DMS53 treated with DMSO at 0.1 percent for 48 hours (cell line): ENCODE data around the gene MACROD2.

Experiments used
- DNase-seq: peaks from one replicate; lab custom pipeline; 2025; ENCODE audit not compliant: unreplicated experiment; lab: John Stamatoyannopoulos, UW

The MACROD2 gene

GRCh38 chr20:15288106-15288505, 1292.8 kb downstream of the MACROD2 start:
- DNase-seq = no peak

DNA sequence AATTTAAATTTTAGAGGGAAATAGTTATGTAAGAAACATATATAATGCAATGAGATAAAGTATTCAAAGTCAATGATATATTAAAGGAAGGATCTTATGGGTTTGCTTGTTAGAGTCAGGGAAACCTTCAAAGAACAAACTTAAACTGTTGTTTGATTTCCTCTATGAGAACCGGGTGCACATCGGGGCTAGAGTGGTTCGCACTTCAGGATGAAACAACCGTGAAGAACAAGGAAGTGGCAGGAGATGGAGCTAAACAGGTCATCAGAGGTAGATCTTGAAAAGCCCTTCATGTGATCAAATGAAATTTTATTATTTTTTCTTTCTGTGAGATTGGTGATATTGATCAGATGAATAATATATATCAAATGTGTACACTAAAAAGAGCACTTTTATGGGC, 1294.0 kb downstream of the MACROD2 start:
- peak; percentile 86 for DNase-seq

GRCh38 chr20:15292405-15292804, 1297.1 kb downstream of the MACROD2 start:
- DNase-seq = no peak

DNA sequence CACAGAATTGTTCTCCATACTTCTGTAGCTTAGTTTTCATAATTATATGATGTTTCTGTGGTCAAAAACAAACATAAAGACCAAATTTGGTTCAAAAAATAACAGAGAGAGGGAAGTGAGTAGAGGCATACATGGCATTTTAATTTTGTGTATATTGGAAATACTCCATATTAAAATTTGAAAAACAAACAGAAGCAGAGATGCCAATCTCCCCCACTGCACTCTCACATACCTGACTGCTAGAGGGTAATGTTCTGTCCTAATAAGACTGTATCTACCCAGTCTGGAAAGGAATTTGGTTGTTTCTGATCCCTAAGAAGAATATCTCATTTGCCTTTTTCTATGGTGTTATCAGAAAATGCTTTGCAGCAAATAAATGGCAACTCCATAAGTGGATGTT, 1301.1 kb downstream of the MACROD2 start:
- no peak for DNase-seq

DNA sequence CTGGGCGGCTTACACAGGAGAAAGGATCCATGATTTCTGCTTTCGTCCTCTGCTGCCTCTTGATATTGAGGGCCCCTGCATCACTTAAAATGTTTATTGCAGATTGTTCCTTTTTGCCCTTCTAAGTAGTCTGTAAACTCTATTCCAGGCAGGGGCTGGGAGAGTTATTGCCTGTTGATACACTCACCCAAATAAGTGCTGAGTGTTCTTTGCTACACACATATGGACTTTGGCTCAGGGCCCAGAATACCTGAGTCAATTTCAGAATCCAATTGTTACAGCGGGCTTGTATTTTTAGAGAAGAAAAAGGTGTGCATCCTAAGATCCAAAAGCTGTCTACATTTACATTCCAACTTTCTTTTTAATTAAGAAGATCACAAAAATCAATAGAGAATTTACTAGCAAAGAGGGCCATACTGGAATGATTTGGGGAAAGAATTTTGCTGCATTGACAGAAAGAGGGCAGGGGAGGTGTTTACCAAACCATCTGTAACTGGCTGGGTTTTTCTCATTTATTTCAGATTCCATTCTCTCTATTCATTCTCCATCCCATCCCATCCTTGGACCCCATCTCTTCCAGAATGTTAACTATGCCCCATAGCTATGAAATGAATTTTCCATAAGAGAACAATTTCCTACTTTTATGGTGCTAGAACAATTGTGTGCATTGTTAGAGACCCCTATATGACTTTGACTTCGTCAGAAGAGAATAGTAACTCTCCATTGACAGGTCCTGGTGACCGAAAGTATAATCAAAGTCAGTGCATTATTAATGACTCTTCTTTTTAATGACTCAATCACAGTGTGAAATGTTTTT, 1302.0 kb downstream of the MACROD2 start:
- DNase-seq = peak; percentile 9

- no peak for DNase-seq
Measured at GRCh38 chr20:15302075-15302474, 1306.8 kb downstream of the MACROD2 start.

GRCh38 chr20:15310361-15310760, 1315.0 kb downstream of the MACROD2 start:
- DNase-seq = no peak

GRCh38 chr20:15316556-15316955, 1321.2 kb downstream of the MACROD2 start:
- no peak for DNase-seq

DNA sequence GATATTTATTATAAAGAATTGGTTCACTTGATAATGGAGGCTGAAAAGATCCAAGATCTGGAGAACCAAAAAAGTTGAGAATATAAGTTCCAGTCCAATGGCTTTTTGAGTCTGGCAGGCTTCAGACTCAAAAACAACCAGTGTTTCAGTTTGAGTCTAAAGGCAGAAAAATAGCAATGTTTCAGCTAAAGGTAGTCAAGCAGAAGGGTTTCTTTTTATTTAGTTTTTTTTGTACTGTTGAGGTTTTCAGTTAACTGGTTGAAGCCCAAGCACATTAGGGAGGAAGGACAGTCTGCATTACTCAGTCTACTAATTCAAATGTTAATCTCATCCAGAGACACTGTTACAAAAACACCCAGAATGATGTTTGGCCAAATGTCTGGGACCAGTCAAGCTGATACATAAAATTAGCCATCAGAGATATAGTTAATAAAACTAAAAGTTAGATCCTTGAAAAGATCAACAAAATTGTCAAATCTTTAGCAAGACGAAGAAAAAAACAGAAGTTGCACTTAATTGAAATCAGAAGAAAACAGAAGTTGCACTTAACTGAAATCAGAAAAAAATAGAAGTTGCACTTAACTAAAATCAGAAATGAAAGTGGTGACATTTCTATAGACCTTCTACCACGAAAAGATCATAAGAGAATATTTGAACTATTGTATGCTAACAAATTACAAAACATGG, 1322.4 kb downstream of the MACROD2 start:
- DNase-seq = no peak

DNA sequence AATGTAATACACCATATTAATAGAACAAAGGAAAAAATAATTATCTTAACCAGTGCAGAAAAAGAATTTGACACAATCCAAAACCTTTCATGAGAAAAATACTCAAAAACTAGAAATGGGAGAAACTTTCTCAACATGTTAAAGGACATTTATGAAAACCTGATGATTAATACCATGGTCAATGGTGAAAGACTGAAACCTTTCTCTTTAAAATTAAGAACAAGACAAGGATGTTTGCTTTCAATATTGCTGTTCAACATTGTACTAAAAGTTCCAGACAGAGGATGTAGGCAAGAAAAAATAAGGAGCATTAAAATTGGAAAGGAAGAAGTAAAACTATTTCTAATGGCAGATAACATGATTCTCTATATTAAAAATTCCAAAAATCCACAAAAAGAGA, 1323.4 kb downstream of the MACROD2 start:
- DNase-seq = no peak

DNA sequence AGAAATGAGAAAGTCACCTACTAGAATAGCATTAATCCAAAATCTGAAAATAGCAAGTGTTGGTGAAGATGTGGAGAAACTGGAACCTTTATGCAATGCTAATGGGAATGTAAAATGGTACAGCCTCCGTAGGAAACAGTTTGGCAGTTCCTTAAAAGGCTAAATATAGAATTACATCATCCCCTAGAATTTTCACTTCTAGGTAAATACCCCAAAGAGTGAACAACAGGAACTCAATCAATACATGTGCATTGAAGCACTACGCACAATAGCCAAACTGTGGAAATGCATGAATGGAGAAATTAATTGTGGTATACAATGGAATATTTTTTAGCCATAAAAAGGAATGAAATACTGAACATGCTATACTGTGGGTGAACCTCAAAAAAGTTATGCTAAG, 1324.1 kb downstream of the MACROD2 start:
- DNase-seq = no peak

DNA sequence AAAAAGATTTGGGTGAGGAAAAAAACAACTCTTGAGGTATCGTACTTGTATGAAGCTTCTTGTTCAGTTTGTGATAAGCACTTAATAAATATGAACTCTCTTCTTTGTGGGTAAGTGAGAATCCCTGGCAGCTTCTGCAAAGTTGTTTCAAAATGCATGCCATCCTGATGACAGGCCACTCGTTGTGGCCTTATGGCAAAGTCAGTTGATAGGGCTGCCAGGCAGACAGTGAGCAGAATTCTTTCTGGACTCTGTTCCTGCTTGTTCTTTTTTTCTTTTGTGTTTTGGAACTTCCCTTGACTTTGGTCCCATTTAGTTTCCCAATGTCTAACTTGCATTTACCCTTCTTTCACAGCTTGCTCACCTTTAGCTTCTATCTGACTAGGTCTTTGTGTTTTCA, 1325.6 kb downstream of the MACROD2 start:
- no peak for DNase-seq

DNA sequence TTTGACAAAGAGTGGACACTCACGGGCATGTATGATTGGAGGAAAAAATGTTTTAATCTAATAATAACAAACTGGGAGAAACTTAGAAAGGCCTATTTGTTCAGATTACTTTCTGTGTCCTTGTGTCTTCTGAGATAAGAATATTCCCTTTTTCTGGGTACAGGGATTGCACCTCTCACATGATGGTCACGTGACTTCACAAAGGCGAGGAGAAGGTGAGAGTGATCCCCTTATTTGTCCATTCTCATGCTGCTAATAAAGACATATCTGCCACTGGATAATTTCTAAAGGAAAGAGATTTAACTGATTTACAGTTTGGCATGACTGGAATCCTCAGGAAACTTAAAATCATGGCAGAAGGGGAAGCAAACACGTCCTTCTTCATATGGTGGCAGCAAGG, 1331.8 kb downstream of the MACROD2 start:
- DNase-seq = no peak

GRCh38 chr20:15328084-15328483, 1332.8 kb downstream of the MACROD2 start:
- no peak for DNase-seq

GRCh38 chr20:15332711-15333160, 1337.4 kb downstream of the MACROD2 start:
- DNase-seq = no peak

DNA sequence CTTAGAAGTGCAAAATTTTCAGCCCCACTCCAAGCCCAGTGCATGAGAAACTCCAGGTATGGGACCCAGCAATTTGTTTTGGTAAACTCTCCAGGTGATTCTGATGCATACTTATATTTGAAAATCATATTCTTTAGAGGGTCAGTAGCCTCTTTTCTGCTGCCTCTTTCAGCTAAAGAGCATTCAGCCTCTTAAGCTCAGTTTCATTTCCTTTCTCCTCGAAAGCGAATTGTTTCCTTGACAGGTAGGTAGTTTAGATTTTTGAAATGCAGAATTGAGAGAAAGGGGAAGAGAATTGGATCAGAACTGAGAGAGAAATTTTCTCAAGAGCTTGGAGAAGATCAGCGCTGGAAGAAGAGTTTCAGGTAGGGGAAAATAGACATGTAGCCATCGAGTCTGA, 1337.9 kb downstream of the MACROD2 start:
- DNase-seq = no peak

DNA sequence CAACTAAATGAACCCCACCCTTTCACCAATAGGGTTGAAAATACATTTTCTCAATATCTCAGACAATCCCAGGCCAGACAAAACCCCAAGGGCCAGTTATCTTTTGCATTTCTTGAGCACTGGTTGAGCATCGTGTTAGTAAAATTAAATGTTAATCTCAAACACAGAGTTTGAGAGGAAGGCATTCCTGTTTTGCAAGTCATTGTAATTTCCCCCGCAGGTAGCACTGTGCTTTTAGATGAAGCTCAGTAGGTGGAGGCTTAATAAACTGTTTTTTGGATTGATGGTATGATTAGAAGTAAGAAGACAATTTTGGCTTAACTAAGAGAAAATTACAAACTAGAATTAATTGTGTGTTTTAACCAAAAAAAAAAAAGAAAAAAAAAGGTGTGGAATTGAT, 1340.7 kb downstream of the MACROD2 start:
- no peak for DNase-seq

- no peak for DNase-seq
Measured at GRCh38 chr20:15336536-15336935, 1341.2 kb downstream of the MACROD2 start.

- DNase-seq = no peak
Measured at GRCh38 chr20:15339264-15339663, 1343.9 kb downstream of the MACROD2 start.

GRCh38 chr20:15342991-15343523, 1347.7 kb downstream of the MACROD2 start:
- no peak for DNase-seq

DNA sequence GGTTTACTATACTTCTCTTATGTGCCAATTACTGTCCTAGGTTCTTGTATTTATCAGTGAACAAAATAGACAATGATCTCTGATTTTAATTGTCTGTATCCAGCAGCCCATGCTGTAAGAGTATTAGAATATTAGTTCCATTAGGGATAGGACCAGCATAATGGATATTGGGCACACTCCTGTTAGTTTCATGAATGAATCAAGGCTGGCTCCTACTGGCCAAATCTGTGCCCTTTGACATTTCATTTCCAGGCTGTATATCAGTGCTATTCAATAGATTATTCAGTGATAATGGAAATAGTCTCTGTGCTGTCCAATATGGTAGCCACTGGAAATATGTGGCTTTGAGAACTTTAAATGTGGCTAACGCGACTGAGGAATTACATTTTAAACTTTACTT, 1350.0 kb downstream of the MACROD2 start:
- DNase-seq = no peak

DNA sequence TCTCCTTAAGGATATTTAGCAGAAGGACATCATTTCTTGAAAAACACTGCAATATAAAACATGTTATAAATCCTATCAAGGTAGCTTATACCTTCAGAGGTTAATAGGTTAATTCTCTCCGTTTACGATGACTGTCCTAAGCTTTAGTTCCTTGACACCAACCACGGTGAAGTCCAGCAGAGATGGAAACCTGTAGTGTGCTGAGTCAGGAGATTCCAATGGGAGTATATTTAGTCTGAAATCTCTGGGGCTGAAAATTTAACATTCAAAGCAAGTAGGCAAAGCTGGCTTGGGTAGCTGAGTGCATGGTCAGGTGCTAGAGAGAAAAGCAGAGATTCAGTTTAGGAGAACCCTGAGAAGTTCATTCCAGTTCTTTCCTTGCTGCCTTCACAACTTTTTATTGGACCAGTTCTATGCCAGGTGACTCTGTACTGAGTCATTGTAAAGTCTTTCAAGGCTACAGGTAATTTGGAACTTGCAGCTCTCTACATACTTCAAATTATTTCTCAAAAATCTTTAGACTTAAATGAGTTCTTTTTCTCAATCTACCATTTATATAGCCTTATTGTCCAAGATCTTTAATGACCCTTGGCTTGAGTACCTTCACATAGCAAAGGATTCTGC, 1351.5 kb downstream of the MACROD2 start:
- no peak for DNase-seq
